ENCODE measurements around the gene KAT14. TPM values are rescaled to one million over a fixed set of nuclear protein-coding genes. Genes with fewer than 3 reads are reported as not detected.
"Not testable (repeated sequence)": the region's sequence is repeated elsewhere in the genome, so short reads cannot be mapped to it uniquely, and the experiment has no call there.

KAT14 gene
- total RNA-seq, 4 donors from 2014 or later = 14.1 to 18.2 (median 16.3) TPM

DNA sequence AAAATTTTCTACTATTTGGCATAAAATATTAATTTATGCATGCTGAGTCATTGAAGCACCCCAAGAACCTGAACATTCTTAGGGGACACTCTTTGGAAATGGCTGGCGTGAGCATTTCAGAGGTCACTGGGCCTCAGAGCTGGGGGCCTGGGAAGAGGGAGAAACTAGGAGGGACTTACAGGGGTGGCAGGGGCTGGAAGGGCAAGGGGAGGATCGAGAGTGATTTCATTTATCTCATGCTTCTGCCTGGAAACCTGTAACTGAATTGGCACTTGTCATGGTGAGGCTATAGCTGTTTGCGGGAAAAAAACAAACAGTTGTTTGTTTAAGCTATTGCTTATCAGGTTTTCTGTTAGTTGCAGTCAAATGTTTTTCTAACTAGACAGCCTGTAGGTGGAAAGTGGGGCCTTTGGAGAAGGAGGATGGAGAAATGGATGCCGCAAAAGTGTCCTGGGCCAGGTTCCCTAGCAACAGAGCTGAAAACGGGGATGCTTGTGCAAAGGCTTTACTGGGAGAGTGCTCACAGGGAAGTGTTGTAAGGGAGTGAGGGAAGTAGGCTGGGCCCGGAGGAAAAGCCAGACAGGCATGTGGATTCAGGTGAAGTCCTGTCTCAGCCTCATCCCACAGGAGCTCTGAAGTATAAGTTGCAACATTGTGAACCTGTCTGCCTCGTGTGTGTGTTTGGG, 36.4 kb upstream of the KAT14 start:
- Histone ChIP-seq H3K36me3 (no peaks in the 10 kb centered on the region), H3K4me3 (no peak overlapping the region), H3K27me3 (peaks cover 0 to 19% (median 0%) of the 10 kb centered on the region in 4 donors), H3K9me3 (no peaks in the 10 kb centered on the region), H3K27ac (replicated peaks in 1 of 4) (no peak overlapping the region), H3K4me1 (no peaks in the 10 kb centered on the region)
- intact Hi-C loops (cut with DNase I) = no loop called here
- peak; percentile 80 for DNase-seq (ENCODE audit: extremely low spot score)
- TF ChIP-seq EP300 (IDR thresholded peaks at IDR 0.05) (no peak), POLR2A (IDR thresholded peaks at IDR 0.05; ENCODE audit: low read depth) (no peak), POLR2AphosphoS5 (IDR thresholded peaks at IDR 0.05) (no peak)
- TF ChIP-seq, protein P1, sequence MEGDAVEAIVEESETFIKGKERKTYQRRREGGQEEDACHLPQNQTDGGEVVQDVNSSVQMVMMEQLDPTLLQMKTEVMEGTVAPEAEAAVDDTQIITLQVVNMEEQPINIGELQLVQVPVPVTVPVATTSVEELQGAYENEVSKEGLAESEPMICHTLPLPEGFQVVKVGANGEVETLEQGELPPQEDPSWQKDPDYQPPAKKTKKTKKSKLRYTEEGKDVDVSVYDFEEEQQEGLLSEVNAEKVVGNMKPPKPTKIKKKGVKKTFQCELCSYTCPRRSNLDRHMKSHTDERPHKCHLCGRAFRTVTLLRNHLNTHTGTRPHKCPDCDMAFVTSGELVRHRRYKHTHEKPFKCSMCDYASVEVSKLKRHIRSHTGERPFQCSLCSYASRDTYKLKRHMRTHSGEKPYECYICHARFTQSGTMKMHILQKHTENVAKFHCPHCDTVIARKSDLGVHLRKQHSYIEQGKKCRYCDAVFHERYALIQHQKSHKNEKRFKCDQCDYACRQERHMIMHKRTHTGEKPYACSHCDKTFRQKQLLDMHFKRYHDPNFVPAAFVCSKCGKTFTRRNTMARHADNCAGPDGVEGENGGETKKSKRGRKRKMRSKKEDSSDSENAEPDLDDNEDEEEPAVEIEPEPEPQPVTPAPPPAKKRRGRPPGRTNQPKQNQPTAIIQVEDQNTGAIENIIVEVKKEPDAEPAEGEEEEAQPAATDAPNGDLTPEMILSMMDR (IDR thresholded peaks at IDR 0.05) = no peak
- 44% methylated on average over 7 of the region's 7 CpGs for WGBS

DNA sequence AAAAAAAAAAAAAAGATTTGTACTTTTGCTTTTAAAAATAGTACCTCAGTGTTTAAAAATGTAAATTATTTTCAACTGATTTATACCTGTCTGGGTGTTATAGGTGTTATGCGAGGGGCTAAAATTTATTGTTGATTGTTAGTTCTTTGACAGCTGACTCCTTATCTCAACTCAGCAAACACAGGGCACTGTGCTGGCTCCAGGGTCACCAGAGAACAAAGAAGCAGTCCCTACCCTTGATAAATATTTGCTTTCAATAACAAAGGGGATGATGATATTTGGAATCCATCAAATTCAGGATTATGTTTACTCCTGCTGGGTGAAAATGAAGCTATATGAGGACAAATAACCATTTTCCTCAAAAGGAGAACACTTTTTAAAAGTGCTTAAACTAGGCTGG, 34.2 kb upstream of the KAT14 start:
- peaks cover 0 to 19% (median 0%) of the 10 kb centered on the region in 4 donors for H3K27me3 ChIP-seq
- intact Hi-C loops (cut with DNase I) = no loop called here
- TF ChIP-seq, protein P1 (IDR thresholded peaks at IDR 0.05) = no peak
- no peak for TF ChIP-seq EP300 (IDR thresholded peaks at IDR 0.05)
- no peak for TF ChIP-seq POLR2A (IDR thresholded peaks at IDR 0.05; ENCODE audit: low read depth)
- TF ChIP-seq POLR2AphosphoS5 (IDR thresholded peaks at IDR 0.05) = no peak
- WGBS = 83% methylated on average over 1 of the region's 1 CpG
- H3K4me1 ChIP-seq = no peaks in the 10 kb centered on the region
- H3K9me3 ChIP-seq = no peaks in the 10 kb centered on the region
- H3K36me3 ChIP-seq = no peaks in the 10 kb centered on the region
- H3K4me3 ChIP-seq = no peak overlapping the region
- H3K27ac ChIP-seq (replicated peaks in 1 of 4) = no peak overlapping the region
- no peak for DNase-seq (ENCODE audit: extremely low spot score)

DNA sequence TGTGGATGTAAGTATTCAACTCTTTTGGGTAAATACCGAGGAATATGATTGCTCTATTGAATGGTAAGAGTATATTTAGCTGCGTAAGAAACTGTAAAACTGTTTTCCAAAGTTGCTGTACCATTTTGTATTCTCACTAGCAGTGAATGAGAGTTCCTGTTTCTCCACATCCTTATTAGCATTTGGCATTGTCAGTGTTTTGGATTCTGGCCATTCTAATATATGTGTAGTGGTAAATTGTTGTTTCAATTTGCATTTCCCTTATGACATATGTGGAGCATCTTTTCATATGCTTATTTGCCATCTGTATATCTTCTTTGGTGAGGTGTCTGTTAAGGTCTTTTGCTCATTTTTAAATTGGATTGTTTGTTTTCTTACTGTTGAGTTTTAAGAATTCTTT, 29.3 kb upstream of the KAT14 start:
- Histone ChIP-seq H3K27me3 (no peaks in the 10 kb centered on the region), H3K4me3 (no peak overlapping the region), H3K36me3 (no peaks in the 10 kb centered on the region), H3K27ac (replicated peaks in 1 of 4) (no peak overlapping the region), H3K4me1 (no peaks in the 10 kb centered on the region), H3K9me3 (no peaks in the 10 kb centered on the region)
- no peak for DNase-seq (ENCODE audit: extremely low spot score)
- intact Hi-C loops (cut with DNase I) = no loop called here
- TF ChIP-seq EP300 (IDR thresholded peaks at IDR 0.05) (no peak), POLR2AphosphoS5 (IDR thresholded peaks at IDR 0.05) (no peak), POLR2A (IDR thresholded peaks at IDR 0.05; ENCODE audit: low read depth) (no peak)
- TF ChIP-seq, protein P1 (IDR thresholded peaks at IDR 0.05) = no peak
- WGBS = 89% methylated on average over 2 of the region's 2 CpGs

DNA sequence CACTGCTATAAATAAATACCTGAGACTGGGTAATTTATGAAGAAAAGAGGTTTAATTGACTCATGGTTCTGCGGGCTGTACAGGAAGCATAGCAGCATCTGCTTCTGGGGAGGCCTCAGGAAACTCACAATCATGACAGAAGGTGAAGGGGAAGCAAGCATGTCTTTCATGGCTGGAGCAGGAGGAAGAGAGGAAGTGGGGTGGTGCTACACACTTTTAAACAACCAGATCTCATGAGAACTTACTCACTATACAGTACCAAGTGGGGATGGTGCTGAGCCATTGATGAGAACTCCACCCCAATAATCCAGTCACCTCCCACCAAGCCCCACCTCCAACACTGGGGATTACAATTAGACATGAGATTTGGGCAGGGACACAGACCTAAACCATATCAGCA, 9.1 kb upstream of the KAT14 start:
- H3K27me3 ChIP-seq; DNase-seq (ENCODE audit: extremely low spot score); H3K4me1 ChIP-seq; H3K9me3 ChIP-seq; intact Hi-C loops (cut with DNase I); H3K27ac ChIP-seq (replicated peaks in 1 of 4); H3K4me3 ChIP-seq; H3K36me3 ChIP-seq: not testable (repeated sequence)
- WGBS = 47% methylated on average over 1 of the region's 1 CpG

DNA sequence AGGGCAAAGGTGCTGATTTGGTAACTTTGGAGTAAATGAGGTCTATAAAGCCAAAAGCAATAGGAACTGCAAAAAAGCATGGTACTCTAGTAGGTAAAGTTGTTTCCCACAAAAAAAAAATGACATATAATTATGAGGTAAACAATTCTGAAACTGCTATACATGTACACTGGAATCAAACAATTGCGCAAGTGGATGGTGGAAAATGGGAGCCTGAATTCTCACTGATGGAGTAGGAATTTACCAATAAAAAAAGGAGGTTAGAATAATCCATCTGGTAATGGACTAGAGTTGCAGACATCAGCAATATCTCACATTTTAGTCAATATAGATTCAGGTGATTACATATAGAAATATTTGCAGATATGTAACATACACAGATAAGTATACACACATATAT, 5.0 kb upstream of the KAT14 start:
- 92% methylated on average over 1 of the region's 1 CpG for WGBS
- no peaks in the 10 kb centered on the region for H3K9me3 ChIP-seq
- peaks cover 3 to 7% (median 6%) of the 10 kb centered on the region in 4 donors for H3K4me1 ChIP-seq
- no peaks in the 10 kb centered on the region for H3K36me3 ChIP-seq
- TF ChIP-seq, protein P1 (IDR thresholded peaks at IDR 0.05) = no peak
- TF ChIP-seq EP300 (IDR thresholded peaks at IDR 0.05) (no peak), POLR2A (IDR thresholded peaks at IDR 0.05; ENCODE audit: low read depth) (no peak), POLR2AphosphoS5 (IDR thresholded peaks at IDR 0.05) (no peak)
- no peak for DNase-seq (ENCODE audit: extremely low spot score)
- intact Hi-C loops (cut with DNase I) = loop anchor here (5.0 kb wide), 1 partner anchor 145 kb away; no protein-coding TSS in a partner anchor
- no peaks in the 10 kb centered on the region for H3K27me3 ChIP-seq
- no peak overlapping the region for H3K4me3 ChIP-seq
- H3K27ac ChIP-seq (replicated peaks in 1 of 4) = no peak overlapping the region

All from esophagus muscularis mucosa (tissue), 4 donors.